ENCODE results near the gene C3. TPM values are rescaled to one million over a fixed set of nuclear protein-coding genes. Genes with fewer than 3 reads are reported as not detected.

Gene C3
- total RNA-seq, 1 donor from 2014 or later = 133 TPM

- Histone ChIP-seq H3K36me3 (peaks cover 12% of the 10 kb centered on the region), H3K27me3 (ENCODE audit: low read depth) (no peaks in the 10 kb centered on the region), H3K4me3 (peak overlapping the region; percentile 93), H3K27ac (replicated peaks) (peak overlapping the region; percentile 97), H3K4me1 (peaks cover 76% of the 10 kb centered on the region), H3K9me3 (replicated peaks) (no peaks in the 10 kb centered on the region)
- intact Hi-C loops (cut with micrococcal nuclease) = no loop called here
- DNase-seq = peak; percentile 93
- peak; percentile 74 for TF ChIP-seq CTCF (IDR thresholded peaks at IDR 0.05; ENCODE audit: borderline replicate concordance)
Measured at GRCh38 chr19:6737873-6738786, 17.7 kb upstream of the C3 start.

- TF ChIP-seq CTCF (IDR thresholded peaks at IDR 0.05; ENCODE audit: borderline replicate concordance) = no peak
- Histone ChIP-seq H3K27me3 (ENCODE audit: low read depth) (no peaks in the 10 kb centered on the region), H3K27ac (replicated peaks) (peak within 1 kb of the TSS; percentile 97), H3K36me3 (peaks cover 6% of the 10 kb centered on the region), H3K9me3 (replicated peaks) (no peaks in the 10 kb centered on the region), H3K4me1 (peaks cover 68% of the 10 kb centered on the region), H3K4me3 (peak within 1 kb of the TSS; percentile 93)
- intact Hi-C loops (cut with micrococcal nuclease) = no loop called here
- DNase-seq = peak; percentile 100
Measured at GRCh38 chr19:6737284-6737872, 16.9 kb upstream of the C3 start, which contains the start of gene GPR108. TSS of gene GPR108 (minus strand) at chr19:6737580. CDS start at chr19:6737576, 4 bp downstream.

DNA sequence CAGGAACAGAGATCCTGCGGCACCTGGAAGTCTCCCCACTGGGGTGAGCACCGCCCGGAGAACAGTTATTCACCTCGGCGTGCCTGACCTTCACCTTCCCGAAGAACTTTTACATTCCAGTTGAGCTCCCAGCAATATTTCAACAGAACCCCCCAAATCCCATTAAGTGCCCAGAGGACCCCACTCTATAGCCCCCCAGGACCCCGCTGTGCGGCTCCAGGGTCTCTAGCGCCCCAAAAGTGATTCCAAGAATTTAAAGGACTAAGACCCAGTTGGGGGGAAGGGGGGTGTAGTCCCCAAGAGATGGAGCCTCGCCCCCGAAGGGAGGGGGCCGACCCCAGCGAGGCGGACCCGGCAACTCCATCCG lies 16.4 kb upstream of the C3 start:
- Histone ChIP-seq H3K36me3 (peaks cover 7% of the 10 kb centered on the region), H3K4me3 (peak overlapping the region; percentile 85), H3K27ac (replicated peaks) (peak overlapping the region; percentile 97), H3K27me3 (ENCODE audit: low read depth) (no peaks in the 10 kb centered on the region), H3K4me1 (peaks cover 63% of the 10 kb centered on the region), H3K9me3 (replicated peaks) (no peaks in the 10 kb centered on the region)
- TF ChIP-seq CTCF (IDR thresholded peaks at IDR 0.05; ENCODE audit: borderline replicate concordance) = peak; percentile 9
- intact Hi-C loops (cut with micrococcal nuclease) = no loop called here
- no peak for DNase-seq

- peak overlapping the region; percentile 97 for H3K27ac ChIP-seq (replicated peaks)
- peak; percentile 73 for DNase-seq
- intact Hi-C loops (cut with micrococcal nuclease) = no loop called here
- peak overlapping the region; percentile 85 for H3K4me3 ChIP-seq
- peak; percentile 68 for TF ChIP-seq CTCF (IDR thresholded peaks at IDR 0.05; ENCODE audit: borderline replicate concordance)
- H3K4me1 ChIP-seq = peaks cover 58% of the 10 kb centered on the region
- no peaks in the 10 kb centered on the region for H3K9me3 ChIP-seq (replicated peaks)
- H3K36me3 ChIP-seq = peaks cover 11% of the 10 kb centered on the region
- H3K27me3 ChIP-seq (ENCODE audit: low read depth) = no peaks in the 10 kb centered on the region
Measured at GRCh38 chr19:6736169-6736916, 15.9 kb upstream of the C3 start.

GRCh38 chr19:6735181-6735911 lies 14.9 kb upstream of the C3 start:
- Histone ChIP-seq H3K4me3 (no peak overlapping the region), H3K36me3 (peaks cover 11% of the 10 kb centered on the region), H3K4me1 (peaks cover 48% of the 10 kb centered on the region), H3K27me3 (ENCODE audit: low read depth) (no peaks in the 10 kb centered on the region), H3K27ac (replicated peaks) (peak overlapping the region; percentile 97), H3K9me3 (replicated peaks) (no peaks in the 10 kb centered on the region)
- intact Hi-C loops (cut with micrococcal nuclease) = no loop called here
- no peak for DNase-seq
- TF ChIP-seq CTCF (IDR thresholded peaks at IDR 0.05; ENCODE audit: borderline replicate concordance) = no peak

Measured in left ventricle myocardium inferior (tissue), 1 donor.